Subcutaneous abdominal adipose tissue (tissue), 5 donors: ENCODE measurements around the gene DPPA3.
"Not testable (repeated sequence)": the region's sequence is repeated elsewhere in the genome, so short reads cannot be mapped to it uniquely, and the experiment has no call there.

Experiments used
- H3K27ac ChIP-seq: one replicate; pipeline ENCODE4 v1.7.0; 2013; ENCODE audit warnings: low read depth, mild to moderate bottlenecking, inconsistent platforms, low read length, moderate library complexity
- H3K27me3 ChIP-seq, 5 donors: one replicate each; pipeline ENCODE4 v1.7.0; 2013; ENCODE audit warnings: low read length in 5 of 5, inconsistent platforms in 1 of 5; ENCODE audit not compliant: control insufficient read depth in 5 of 5, insufficient read depth in 4 of 5
- H3K36me3 ChIP-seq, 5 donors: one replicate each; pipeline ENCODE4 v1.7.0; 2013; ENCODE audit warnings: low read length in 5 of 5; ENCODE audit not compliant: control insufficient read depth in 5 of 5, insufficient read depth in 5 of 5
- H3K4me1 ChIP-seq, 5 donors: one replicate each; pipeline ENCODE4 v1.7.0; 2013; ENCODE audit warnings: low read length in 5 of 5, mild to moderate bottlenecking in 3 of 5, moderate library complexity in 1 of 5; ENCODE audit not compliant: control insufficient read depth in 5 of 5, insufficient read depth in 5 of 5
- H3K4me3 ChIP-seq, 5 donors: one replicate each; pipeline ENCODE4 v1.7.0; 2013; ENCODE audit warnings: low read length in 5 of 5, low read depth in 1 of 5
- H3K9ac ChIP-seq, 5 donors: one replicate each; pipeline ENCODE4 v1.7.0; 2013; ENCODE audit warnings: low read length in 5 of 5, mild to moderate bottlenecking in 4 of 5, moderate library complexity in 3 of 5
- H3K9me3 ChIP-seq, 5 donors: one replicate each; pipeline ENCODE4 v1.7.0; 2013; ENCODE audit warnings: low read length in 5 of 5; ENCODE audit not compliant: control insufficient read depth in 5 of 5
- donor health status: healthy.
- donor health status: healthy.
- donor health status: healthy.
- donor health status: healthy.
- donor health status: healthy.

Gene DPPA3

DNA sequence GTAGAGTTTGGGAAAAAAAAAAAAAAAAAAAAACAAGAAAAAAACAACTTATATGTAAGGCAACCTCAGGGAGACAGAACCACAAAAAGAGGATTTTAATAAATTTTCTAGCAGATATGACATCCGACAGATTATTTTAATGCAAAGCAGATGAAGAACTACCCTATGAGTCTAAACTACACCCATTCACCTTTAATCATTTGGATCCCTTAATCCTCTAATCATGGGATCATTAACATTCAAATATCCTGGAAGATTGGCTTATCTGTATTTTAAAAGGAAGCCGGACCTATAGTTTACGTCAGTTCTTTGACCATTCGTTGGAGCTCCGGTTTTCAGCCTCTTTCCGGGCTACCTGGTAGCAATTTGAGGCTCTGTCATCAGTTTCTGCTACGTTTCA lies at the start of gene DPPA3:
Gene DPPA3, plus strand, starts transcription at position 301 of the 400 bp plus-strand sequence. CDS start 138 bp downstream, outside the sequence.
- no peak within 1 kb of the TSS for H3K27ac ChIP-seq
- no peaks in the 10 kb centered on the region for H3K9me3 ChIP-seq
- peaks cover 0 to 2% (median 0%) of the 10 kb centered on the region in 5 donors for H3K27me3 ChIP-seq
- H3K9ac ChIP-seq = no peak within 1 kb of the TSS
- no peak within 1 kb of the TSS for H3K4me3 ChIP-seq
- no peaks in the 10 kb centered on the region for H3K36me3 ChIP-seq
- H3K4me1 ChIP-seq = no peaks in the 10 kb centered on the region

- H3K27me3 ChIP-seq = no peaks in the 10 kb centered on the region
- no peak overlapping the region for H3K4me3 ChIP-seq
- H3K27ac ChIP-seq = no peak overlapping the region
- H3K4me1 ChIP-seq = no peaks in the 10 kb centered on the region
- H3K36me3 ChIP-seq = no peaks in the 10 kb centered on the region
- H3K9me3 ChIP-seq = no peaks in the 10 kb centered on the region
- H3K9ac ChIP-seq = no peak overlapping the region
Measured at GRCh38 chr12:7661741-7662140, 49.5 kb upstream of the DPPA3 start.

GRCh38 chr12:7666595-7666994 lies 44.6 kb upstream of the DPPA3 start:
- Histone ChIP-seq H3K36me3 (no peaks in the 10 kb centered on the region), H3K27ac (no peak overlapping the region), H3K9me3 (no peaks in the 10 kb centered on the region), H3K27me3 (no peaks in the 10 kb centered on the region), H3K9ac (no peak overlapping the region), H3K4me3 (no peak overlapping the region), H3K4me1 (no peaks in the 10 kb centered on the region)

DNA sequence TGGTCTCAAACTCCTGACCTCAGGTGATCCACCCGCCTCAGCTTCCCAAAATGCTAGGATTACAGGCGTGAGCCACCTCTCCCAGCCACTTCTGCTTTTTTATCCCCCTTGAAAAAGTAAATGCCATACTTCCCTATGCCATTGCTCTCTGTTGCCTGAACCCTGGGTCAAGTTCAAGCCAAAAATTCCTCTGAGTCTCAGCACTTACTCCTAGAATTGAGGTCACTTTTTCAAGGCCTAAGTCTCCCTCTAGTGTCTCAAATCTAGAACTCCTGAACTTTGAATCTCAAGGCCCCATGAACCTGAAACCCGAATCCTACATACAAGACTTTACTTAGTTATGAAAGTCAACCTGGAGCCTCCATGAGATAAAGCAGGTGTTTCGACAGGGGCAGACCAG lies 44.1 kb upstream of the DPPA3 start:
- H3K4me3 ChIP-seq = no peak overlapping the region
- H3K27ac ChIP-seq = no peak overlapping the region
- H3K9ac ChIP-seq = no peak overlapping the region
- no peaks in the 10 kb centered on the region for H3K4me1 ChIP-seq
- no peaks in the 10 kb centered on the region for H3K36me3 ChIP-seq
- no peaks in the 10 kb centered on the region for H3K27me3 ChIP-seq
- no peaks in the 10 kb centered on the region for H3K9me3 ChIP-seq

DNA sequence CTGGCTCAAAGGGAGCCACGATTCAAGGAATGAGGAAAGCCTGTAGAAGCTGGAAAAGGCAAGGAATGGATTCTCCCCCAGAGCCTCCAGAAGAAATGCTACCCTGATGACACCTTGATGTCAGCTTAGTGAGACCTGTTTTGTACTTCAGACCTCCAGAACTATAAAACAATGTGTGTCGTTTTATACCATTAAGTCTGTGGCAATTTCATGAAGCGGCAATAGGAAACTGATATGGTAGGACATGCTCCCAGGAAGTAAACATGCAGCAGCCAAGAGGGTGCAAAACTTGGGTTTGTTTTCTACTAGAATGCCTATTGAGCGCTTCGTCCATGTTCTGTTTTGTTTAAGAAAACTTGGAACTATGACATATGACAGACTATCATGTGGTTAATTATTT lies 43.1 kb upstream of the DPPA3 start:
- H3K9me3 ChIP-seq = no peaks in the 10 kb centered on the region
- H3K4me3 ChIP-seq = no peak overlapping the region
- no peak overlapping the region for H3K9ac ChIP-seq
- H3K4me1 ChIP-seq = no peaks in the 10 kb centered on the region
- H3K27me3 ChIP-seq = no peaks in the 10 kb centered on the region
- H3K36me3 ChIP-seq = no peaks in the 10 kb centered on the region
- no peak overlapping the region for H3K27ac ChIP-seq

GRCh38 chr12:7675455-7675854 lies 35.8 kb upstream of the DPPA3 start:
- H3K9me3 ChIP-seq, H3K4me3 ChIP-seq, H3K27ac ChIP-seq, H3K36me3 ChIP-seq, H3K9ac ChIP-seq, H3K27me3 ChIP-seq: not testable (repeated sequence)
- H3K4me1 ChIP-seq = peaks cover 0 to 19% (median 0%) of the 10 kb centered on the region in 5 donors

DNA sequence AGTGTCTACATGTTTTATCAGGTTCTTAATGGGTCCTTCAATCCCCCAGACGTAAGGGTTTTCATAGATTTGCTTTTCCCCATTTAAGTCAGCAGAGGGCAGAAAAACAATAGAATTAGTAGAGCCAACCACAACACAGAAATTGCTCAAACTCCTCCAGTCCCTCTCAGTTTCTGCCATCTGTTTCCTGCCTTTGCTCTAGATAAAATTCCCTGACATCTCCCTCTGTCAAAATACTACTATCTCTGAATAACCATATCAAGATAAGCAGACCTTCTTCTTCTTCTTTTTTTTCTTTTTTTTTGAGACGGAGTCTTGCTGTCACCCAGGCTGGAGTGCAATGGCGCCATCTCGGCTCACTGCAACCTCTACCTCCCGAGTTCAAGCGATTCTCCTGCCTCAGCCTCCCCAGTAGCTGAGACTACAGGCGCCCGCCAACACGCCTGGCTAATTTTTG lies 33.8 kb upstream of the DPPA3 start:
- not testable (repeated sequence) for H3K9me3 ChIP-seq
- H3K4me1 ChIP-seq = peaks cover 0 to 19% (median 0%) of the 10 kb centered on the region in 5 donors

DNA sequence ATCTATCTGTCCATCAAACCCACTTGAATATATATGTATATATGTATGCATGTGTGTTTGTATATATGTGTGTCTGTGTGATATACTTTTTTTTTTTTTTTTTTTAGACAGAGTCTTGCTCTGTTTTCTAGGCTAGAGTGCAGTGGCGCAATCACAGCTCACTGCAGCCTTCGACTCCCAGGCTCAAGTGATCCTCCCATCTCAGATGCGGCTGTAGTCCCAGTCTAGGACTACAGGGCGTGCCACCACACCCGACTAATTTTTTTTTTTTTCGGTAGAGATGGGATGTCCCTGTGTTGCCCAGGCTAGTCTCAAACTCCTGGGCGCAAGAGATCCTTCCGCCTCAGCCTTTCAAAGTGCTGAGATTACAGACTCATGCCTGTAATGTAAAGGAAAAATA lies 32.5 kb upstream of the DPPA3 start:
- Histone ChIP-seq H3K4me3 (no peak overlapping the region), H3K9me3 (no peaks in the 10 kb centered on the region), H3K27ac (no peak overlapping the region), H3K27me3 (no peaks in the 10 kb centered on the region), H3K36me3 (no peaks in the 10 kb centered on the region), H3K4me1 (peaks cover 0 to 19% (median 0%) of the 10 kb centered on the region in 5 donors), H3K9ac (no peak overlapping the region)

More for the DNA sequence above, 33.8 kb upstream of the DPPA3 start:
- not testable (repeated sequence) for H3K4me3 ChIP-seq, H3K27ac ChIP-seq, H3K36me3 ChIP-seq, H3K27me3 ChIP-seq, H3K9ac ChIP-seq

DNA sequence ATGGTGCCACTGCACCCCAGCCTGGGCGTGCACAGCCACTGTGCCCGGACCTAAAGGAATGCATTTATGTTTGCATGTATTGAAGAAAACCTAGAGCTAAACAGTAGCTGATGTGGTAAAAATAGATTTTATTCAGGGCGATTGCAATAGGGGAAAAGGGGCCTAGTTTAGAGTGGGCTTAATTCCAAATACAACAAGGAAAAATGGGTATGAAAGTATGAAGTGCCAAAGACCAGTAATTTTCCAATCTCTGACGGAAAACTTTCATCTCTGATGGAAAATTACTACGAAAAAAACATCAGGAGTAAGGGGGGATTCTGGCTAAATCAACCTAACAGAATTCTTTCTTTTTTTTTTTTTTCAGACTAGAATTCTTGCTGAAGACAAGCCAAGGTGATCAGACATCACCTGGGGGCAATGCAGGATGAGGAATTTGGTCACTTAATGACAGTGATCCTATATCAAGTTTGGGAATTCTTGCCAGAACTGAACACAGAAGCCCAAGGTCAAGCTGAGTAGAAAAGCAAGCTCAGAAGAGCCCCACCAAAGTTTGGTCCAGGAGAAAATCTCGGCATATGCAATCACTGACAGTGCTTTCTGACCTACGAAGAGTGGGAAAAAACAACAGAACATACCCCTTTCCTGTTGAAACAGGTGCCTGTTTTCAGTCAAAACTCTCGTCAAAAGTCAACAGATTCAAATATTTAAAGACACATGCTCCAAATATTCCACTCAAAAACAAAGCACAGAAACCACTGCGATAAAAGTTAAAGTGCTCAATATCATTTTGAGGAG lies 31.8 kb upstream of the DPPA3 start:
- Histone ChIP-seq H3K27me3 (no peaks in the 10 kb centered on the region), H3K9ac (no peak overlapping the region), H3K27ac (no peak overlapping the region)

GRCh38 chr12:7681535-7681934 lies 29.7 kb upstream of the DPPA3 start:
- H3K27me3 ChIP-seq = no peaks in the 10 kb centered on the region
- peaks cover 0 to 19% (median 0%) of the 10 kb centered on the region in 5 donors for H3K4me1 ChIP-seq
- H3K9ac ChIP-seq = no peak overlapping the region
- no peak overlapping the region for H3K27ac ChIP-seq
- no peaks in the 10 kb centered on the region for H3K9me3 ChIP-seq
- H3K36me3 ChIP-seq = no peaks in the 10 kb centered on the region
- H3K4me3 ChIP-seq = no peak overlapping the region

More for the DNA sequence above, 31.8 kb upstream of the DPPA3 start:
- no peaks in the 10 kb centered on the region for H3K9me3 ChIP-seq
- no peaks in the 10 kb centered on the region for H3K36me3 ChIP-seq
- no peak overlapping the region for H3K4me3 ChIP-seq
- H3K4me1 ChIP-seq = peaks cover 0 to 19% (median 0%) of the 10 kb centered on the region in 5 donors
